HEK293 (cell line): Measurements from ENCODE around the gene GCDH.

Source experiments
- GLI4 ChIP-seq: fragments of 450-650 bp; formaldehyde crosslinking; IDR thresholded peaks from 2 replicates; pipeline ENCODE4 v1.5.1; 2016; ENCODE audit warnings: missing biosample characterization, missing genetic modification characterization
- HOXD13 ChIP-seq: sonication (generic); formaldehyde crosslinking; IDR thresholded peaks from 2 replicates; pipeline ENCODE4 v1.8.0; 2022; ENCODE audit warnings: missing genetic modification reagents, borderline replicate concordance
- KLF8 ChIP-seq: fragments of 450-650 bp; formaldehyde crosslinking; IDR thresholded peaks from 2 replicates; pipeline ENCODE4 v1.5.1; 2016; ENCODE audit warnings: missing biosample characterization, missing genetic modification characterization
- KLF9 ChIP-seq: fragments of 450-650 bp; formaldehyde crosslinking; IDR thresholded peaks from 2 replicates; pipeline ENCODE4 v1.5.1; 2016; ENCODE audit warnings: missing biosample characterization, missing genetic modification characterization, low read depth
- OSR2 ChIP-seq: fragments of 450-650 bp; formaldehyde crosslinking; IDR thresholded peaks from 2 replicates; pipeline ENCODE4 v1.5.1; 2016; ENCODE audit warnings: missing biosample characterization, missing genetic modification characterization
- SALL2 ChIP-seq: fragments of 450-650 bp; formaldehyde crosslinking; IDR thresholded peaks from 2 replicates; pipeline ENCODE4 v1.5.0; 2017; ENCODE audit warnings: missing biosample characterization, mild to moderate bottlenecking, missing genetic modification characterization, borderline replicate concordance
- SP2 ChIP-seq: fragments of 450-650 bp; formaldehyde crosslinking; IDR thresholded peaks from 2 replicates; pipeline ENCODE4 v1.5.1; 2016; ENCODE audit warnings: missing biosample characterization, missing genetic modification characterization
- TCF7L2 ChIP-seq: IDR thresholded peaks from 2 replicates; pipeline ENCODE4 v1.6.1; 2011; ENCODE audit warnings: low read depth, mild to moderate bottlenecking, inconsistent platforms, low read length, moderate library complexity, borderline replicate concordance
- WT1 ChIP-seq: fragments of 450-650 bp; formaldehyde crosslinking; IDR thresholded peaks from 2 replicates; pipeline ENCODE4 v1.5.1; 2016; ENCODE audit warnings: missing biosample characterization, missing genetic modification characterization
- YY2 ChIP-seq: fragments of 450-650 bp; formaldehyde crosslinking; IDR thresholded peaks from 2 replicates; pipeline ENCODE4 v1.5.1; 2016; ENCODE audit warnings: missing biosample characterization, missing genetic modification characterization
- ZNF112 ChIP-seq: fragments of 450-650 bp; formaldehyde crosslinking; IDR thresholded peaks from 2 replicates; pipeline ENCODE4 v1.5.0; 2017; ENCODE audit warnings: missing biosample characterization, missing genetic modification characterization
- ZNF214 ChIP-seq: fragments of 450-650 bp; formaldehyde crosslinking; IDR thresholded peaks from 2 replicates; pipeline ENCODE4 v1.5.1; 2017; ENCODE audit warnings: missing biosample characterization, mild to moderate bottlenecking, missing genetic modification characterization, borderline replicate concordance
- ZNF23 ChIP-seq: fragments of 450-650 bp; formaldehyde crosslinking; IDR thresholded peaks from 2 replicates; pipeline ENCODE4 v1.5.1; 2016; ENCODE audit warnings: missing biosample characterization, missing genetic modification characterization, borderline replicate concordance
- ZNF248 ChIP-seq: fragments of 450-650 bp; formaldehyde crosslinking; IDR thresholded peaks from 2 replicates; pipeline ENCODE4 v1.5.1; 2017; ENCODE audit warnings: missing biosample characterization, missing genetic modification characterization
- ZNF292 ChIP-seq: fragments of 450-650 bp; formaldehyde crosslinking; IDR thresholded peaks from 2 replicates; pipeline ENCODE4 v1.5.1; 2016; ENCODE audit warnings: low read depth, missing biosample characterization, missing genetic modification characterization, borderline replicate concordance
- ZNF404 ChIP-seq: fragments of 450-650 bp; formaldehyde crosslinking; IDR thresholded peaks from 2 replicates; pipeline ENCODE4 v1.5.1; 2017; ENCODE audit warnings: missing biosample characterization, missing genetic modification characterization
- ZNF416 ChIP-seq: fragments of 450-650 bp; formaldehyde crosslinking; IDR thresholded peaks from 2 replicates; pipeline ENCODE4 v1.5.1; 2016; ENCODE audit warnings: missing biosample characterization, missing genetic modification characterization
- ZNF426 ChIP-seq: fragments of 450-650 bp; formaldehyde crosslinking; IDR thresholded peaks from 2 replicates; pipeline ENCODE4 v1.5.1; 2017; ENCODE audit warnings: missing biosample characterization, missing genetic modification characterization, mild to moderate bottlenecking, inconsistent platforms, moderate library complexity
- ZNF544 ChIP-seq: fragments of 450-650 bp; formaldehyde crosslinking; IDR thresholded peaks from 2 replicates; pipeline ENCODE4 v1.5.0; 2017; ENCODE audit warnings: missing biosample characterization, missing genetic modification characterization
- ZNF610 ChIP-seq: fragments of 450-650 bp; formaldehyde crosslinking; IDR thresholded peaks from 2 replicates; pipeline ENCODE4 v1.5.1; 2016; ENCODE audit warnings: missing biosample characterization, missing genetic modification characterization, borderline replicate concordance
- ZNF624 ChIP-seq: fragments of 450-650 bp; formaldehyde crosslinking; IDR thresholded peaks from 2 replicates; pipeline ENCODE4 v1.5.1; 2017; ENCODE audit warnings: missing biosample characterization, missing genetic modification characterization
- ZNF654 ChIP-seq: fragments of 450-650 bp; formaldehyde crosslinking; IDR thresholded peaks from 2 replicates; pipeline ENCODE4 v1.5.1; 2016; ENCODE audit warnings: low read depth, missing biosample characterization, missing genetic modification characterization
- ZNF664 ChIP-seq: fragments of 450-650 bp; formaldehyde crosslinking; IDR thresholded peaks from 2 replicates; pipeline ENCODE4 v1.5.1; 2016; ENCODE audit warnings: missing biosample characterization, missing genetic modification characterization
- ZNF707 ChIP-seq: fragments of 450-650 bp; formaldehyde crosslinking; IDR thresholded peaks from 2 replicates; pipeline ENCODE4 v1.5.1; 2016; ENCODE audit warnings: missing biosample characterization, missing genetic modification characterization
- ZNF776 ChIP-seq: fragments of 450-650 bp; formaldehyde crosslinking; IDR thresholded peaks from 2 replicates; pipeline ENCODE4 v1.5.0; 2017; ENCODE audit warnings: missing biosample characterization, missing genetic modification characterization, borderline replicate concordance
- ZNF837 ChIP-seq: fragments of 450-650 bp; formaldehyde crosslinking; IDR thresholded peaks from 2 replicates; pipeline ENCODE4 v1.5.1; 2016; ENCODE audit warnings: missing biosample characterization, missing genetic modification characterization
- TF ChIP-seq, protein P1 (sequence below): fragments of 450-650 bp; formaldehyde crosslinking; conservative IDR thresholded peaks from 2 replicates; pipeline ENCODE4 v1.5.1; 2016; ENCODE audit warnings: low read depth, missing biosample characterization, missing genetic modification characterization
- TF ChIP-seq, protein P2 (sequence below): fragments of 450-650 bp; formaldehyde crosslinking; IDR thresholded peaks from 2 replicates; pipeline ENCODE4 v1.5.1; 2016; ENCODE audit warnings: missing biosample characterization, missing genetic modification characterization, borderline replicate concordance
- TF ChIP-seq, protein P3 (sequence below): fragments of 450-650 bp; formaldehyde crosslinking; IDR thresholded peaks from 2 replicates; pipeline ENCODE4 v1.5.1; 2016; ENCODE audit warnings: missing biosample characterization, missing genetic modification characterization

Gene GCDH

DNA sequence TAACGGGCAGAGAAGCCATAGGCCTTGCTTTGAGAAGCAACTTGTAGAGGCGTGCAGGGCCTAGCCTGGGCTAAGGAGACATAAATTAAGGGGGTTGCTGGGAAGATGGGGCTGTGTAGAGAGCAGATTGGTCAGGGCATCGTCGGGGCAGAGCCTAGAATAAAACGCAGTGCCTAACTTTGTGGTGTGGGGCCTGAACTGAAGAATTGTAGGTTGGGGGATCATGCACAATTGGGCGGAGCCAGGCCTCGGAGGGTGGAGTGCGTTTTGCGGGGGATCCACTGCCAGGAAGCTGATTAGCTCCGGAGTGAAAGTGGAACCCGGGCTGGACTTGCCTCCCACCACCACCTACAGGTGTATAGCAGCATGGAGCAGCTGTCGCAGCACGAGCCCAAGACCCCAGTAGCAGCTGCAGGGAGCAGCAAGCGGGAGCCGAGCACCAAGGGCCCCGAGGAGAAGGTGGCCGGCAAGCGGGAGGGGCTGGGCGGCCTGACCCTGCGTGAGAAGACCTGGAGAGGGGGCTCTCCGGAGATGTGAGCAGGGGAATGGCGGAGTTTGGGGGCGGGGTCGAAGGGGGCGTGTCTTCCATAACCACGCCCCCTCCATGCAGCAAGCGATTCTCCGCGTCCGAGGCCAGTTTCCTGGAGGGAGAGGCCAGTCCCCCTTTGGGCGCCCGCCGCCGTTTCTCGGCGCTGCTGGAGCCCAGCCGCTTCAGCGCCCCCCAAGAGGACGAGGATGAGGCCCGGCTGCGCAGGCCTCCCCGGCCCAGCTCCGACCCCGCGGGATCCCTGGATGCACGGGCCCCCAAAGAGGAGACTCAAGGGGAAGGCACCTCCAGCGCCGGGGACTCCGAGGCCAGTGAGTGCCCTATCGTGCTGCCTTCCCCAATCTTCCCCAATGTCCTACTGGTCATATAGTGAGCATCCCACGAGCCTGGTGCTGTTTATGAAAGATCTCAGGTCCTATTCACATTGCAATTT lies 23.6 kb upstream of the GCDH start (continued):
- TF ChIP-seq, protein P1, sequence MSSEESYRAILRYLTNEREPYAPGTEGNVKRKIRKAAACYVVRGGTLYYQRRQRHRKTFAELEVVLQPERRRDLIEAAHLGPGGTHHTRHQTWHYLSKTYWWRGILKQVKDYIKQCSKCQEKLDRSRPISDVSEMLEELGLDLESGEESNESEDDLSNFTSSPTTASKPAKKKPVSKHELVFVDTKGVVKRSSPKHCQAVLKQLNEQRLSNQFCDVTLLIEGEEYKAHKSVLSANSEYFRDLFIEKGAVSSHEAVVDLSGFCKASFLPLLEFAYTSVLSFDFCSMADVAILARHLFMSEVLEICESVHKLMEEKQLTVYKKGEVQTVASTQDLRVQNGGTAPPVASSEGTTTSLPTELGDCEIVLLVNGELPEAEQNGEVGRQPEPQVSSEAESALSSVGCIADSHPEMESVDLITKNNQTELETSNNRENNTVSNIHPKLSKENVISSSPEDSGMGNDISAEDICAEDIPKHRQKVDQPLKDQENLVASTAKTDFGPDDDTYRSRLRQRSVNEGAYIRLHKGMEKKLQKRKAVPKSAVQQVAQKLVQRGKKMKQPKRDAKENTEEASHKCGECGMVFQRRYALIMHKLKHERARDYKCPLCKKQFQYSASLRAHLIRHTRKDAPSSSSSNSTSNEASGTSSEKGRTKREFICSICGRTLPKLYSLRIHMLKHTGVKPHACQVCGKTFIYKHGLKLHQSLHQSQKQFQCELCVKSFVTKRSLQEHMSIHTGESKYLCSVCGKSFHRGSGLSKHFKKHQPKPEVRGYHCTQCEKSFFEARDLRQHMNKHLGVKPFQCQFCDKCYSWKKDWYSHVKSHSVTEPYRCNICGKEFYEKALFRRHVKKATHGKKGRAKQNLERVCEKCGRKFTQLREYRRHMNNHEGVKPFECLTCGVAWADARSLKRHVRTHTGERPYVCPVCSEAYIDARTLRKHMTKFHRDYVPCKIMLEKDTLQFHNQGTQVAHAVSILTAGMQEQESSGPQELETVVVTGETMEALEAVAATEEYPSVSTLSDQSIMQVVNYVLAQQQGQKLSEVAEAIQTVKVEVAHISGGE (tag by site-specific recombination): peak; percentile 42; the same call in 1 of the 2 replicates
- TF ChIP-seq ZNF23: no peak
- no peak for TF ChIP-seq ZNF776 (tag by site-specific recombination)
- TF ChIP-seq ZNF112 (tag by site-specific recombination): no peak
- TF ChIP-seq KLF8 (tag by site-specific recombination): peak; percentile 43; the same call in 1 of the 2 replicates
- no peak for TF ChIP-seq ZNF544 (tag by site-specific recombination)
- TF ChIP-seq KLF9 (tag by site-specific recombination): peak; percentile 100
- no peak for TF ChIP-seq GLI4 (tag by site-specific recombination)
- TF ChIP-seq SALL2 (tag by site-specific recombination): no peak
- TF ChIP-seq OSR2 (tag by site-specific recombination): 0 out of 2 replicates have a peak, but pooled peaks have one; percentile 45
- no peak for TF ChIP-seq ZNF624 (tag by site-specific recombination)
- peak; percentile 51; the same call in 1 of the 2 replicates for TF ChIP-seq YY2
- TF ChIP-seq ZNF426 (tag by site-specific recombination): no peak
- no peak for TF ChIP-seq ZNF404 (tag by site-specific recombination)
- TF ChIP-seq TCF7L2: no peak
- TF ChIP-seq, protein P2, sequence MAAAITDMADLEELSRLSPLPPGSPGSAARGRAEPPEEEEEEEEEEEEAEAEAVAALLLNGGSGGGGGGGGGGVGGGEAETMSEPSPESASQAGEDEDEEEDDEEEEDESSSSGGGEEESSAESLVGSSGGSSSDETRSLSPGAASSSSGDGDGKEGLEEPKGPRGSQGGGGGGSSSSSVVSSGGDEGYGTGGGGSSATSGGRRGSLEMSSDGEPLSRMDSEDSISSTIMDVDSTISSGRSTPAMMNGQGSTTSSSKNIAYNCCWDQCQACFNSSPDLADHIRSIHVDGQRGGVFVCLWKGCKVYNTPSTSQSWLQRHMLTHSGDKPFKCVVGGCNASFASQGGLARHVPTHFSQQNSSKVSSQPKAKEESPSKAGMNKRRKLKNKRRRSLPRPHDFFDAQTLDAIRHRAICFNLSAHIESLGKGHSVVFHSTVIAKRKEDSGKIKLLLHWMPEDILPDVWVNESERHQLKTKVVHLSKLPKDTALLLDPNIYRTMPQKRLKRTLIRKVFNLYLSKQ: no peak
- TF ChIP-seq HOXD13: no peak
- no peak for TF ChIP-seq ZNF837 (tag by site-specific recombination)
- TF ChIP-seq ZNF664: no peak
- no peak for TF ChIP-seq ZNF214 (tag by site-specific recombination)
- TF ChIP-seq, protein P3, sequence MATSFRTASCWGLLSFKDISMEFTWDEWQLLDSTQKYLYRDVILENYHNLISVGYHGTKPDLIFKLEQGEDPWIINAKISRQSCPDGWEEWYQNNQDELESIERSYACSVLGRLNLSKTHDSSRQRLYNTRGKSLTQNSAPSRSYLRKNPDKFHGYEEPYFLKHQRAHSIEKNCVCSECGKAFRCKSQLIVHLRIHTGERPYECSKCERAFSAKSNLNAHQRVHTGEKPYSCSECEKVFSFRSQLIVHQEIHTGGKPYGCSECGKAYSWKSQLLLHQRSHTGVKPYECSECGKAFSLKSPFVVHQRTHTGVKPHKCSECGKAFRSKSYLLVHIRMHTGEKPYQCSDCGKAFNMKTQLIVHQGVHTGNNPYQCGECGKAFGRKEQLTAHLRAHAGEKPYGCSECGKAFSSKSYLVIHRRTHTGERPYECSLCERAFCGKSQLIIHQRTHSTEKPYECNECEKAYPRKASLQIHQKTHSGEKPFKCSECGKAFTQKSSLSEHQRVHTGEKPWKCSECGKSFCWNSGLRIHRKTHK (tag by site-specific recombination): no peak
- TF ChIP-seq ZNF654 (tag by site-specific recombination): no peak
- no peak for TF ChIP-seq ZNF248 (tag by site-specific recombination)
- no peak for TF ChIP-seq ZNF707 (tag by site-specific recombination)
- TF ChIP-seq WT1: no peak
- no peak for TF ChIP-seq ZNF292 (tag by site-specific recombination)
- TF ChIP-seq SP2: peak; percentile 54
- TF ChIP-seq ZNF610: no peak
- TF ChIP-seq ZNF416: no peak
